Upper lobe of left lung (tissue), 4 donors: Measurements from ENCODE around the gene SECTM1.

Experiments used
- POLR2A ChIP-seq, 4 donors: fragments of 450-650 bp; IDR thresholded peaks; one replicate each; pipeline ENCODE4 v1.5.1; 2016 to 2017; ENCODE audit warnings: antibody characterized with exemption in 4 of 4, mild to moderate bottlenecking in 2 of 4
- TF ChIP-seq, protein P1 (sequence below), 6 experiments: fragments of 450-650 bp in 4 of 6; fragments of 200-600 bp in 2 of 6; sonication (generic) in 2 of 6; IDR thresholded peaks; one replicate each; pipeline ENCODE4 v1.5.1; 2016 to 2019; ENCODE audit warnings: antibody characterized with exemption in 6 of 6

GRCh38 chr17:82349287-82349701, 15.7 kb upstream of the SECTM1 start:
- TF ChIP-seq, protein P1, sequence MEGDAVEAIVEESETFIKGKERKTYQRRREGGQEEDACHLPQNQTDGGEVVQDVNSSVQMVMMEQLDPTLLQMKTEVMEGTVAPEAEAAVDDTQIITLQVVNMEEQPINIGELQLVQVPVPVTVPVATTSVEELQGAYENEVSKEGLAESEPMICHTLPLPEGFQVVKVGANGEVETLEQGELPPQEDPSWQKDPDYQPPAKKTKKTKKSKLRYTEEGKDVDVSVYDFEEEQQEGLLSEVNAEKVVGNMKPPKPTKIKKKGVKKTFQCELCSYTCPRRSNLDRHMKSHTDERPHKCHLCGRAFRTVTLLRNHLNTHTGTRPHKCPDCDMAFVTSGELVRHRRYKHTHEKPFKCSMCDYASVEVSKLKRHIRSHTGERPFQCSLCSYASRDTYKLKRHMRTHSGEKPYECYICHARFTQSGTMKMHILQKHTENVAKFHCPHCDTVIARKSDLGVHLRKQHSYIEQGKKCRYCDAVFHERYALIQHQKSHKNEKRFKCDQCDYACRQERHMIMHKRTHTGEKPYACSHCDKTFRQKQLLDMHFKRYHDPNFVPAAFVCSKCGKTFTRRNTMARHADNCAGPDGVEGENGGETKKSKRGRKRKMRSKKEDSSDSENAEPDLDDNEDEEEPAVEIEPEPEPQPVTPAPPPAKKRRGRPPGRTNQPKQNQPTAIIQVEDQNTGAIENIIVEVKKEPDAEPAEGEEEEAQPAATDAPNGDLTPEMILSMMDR (IDR thresholded peaks at IDR 0.05) = no peak
- no peak for TF ChIP-seq POLR2A (IDR thresholded peaks at IDR 0.05)
